Vagina (tissue), 2 donors: ENCODE data around the gene ICOSLG.
"Not testable (repeated sequence)": the region's sequence is repeated elsewhere in the genome, so short reads cannot be mapped to it uniquely, and the experiment has no call there.

Experiments used
- POLR2A ChIP-seq, 2 donors: fragments of 450-650 bp; IDR thresholded peaks; one replicate each; pipeline ENCODE4 v1.6.1; 2017; ENCODE audit warnings: antibody characterized with exemption in 2 of 2, mild to moderate bottlenecking in 2 of 2, moderate library complexity in 2 of 2
- POLR2AphosphoS5 ChIP-seq, 2 donors: sonication (generic); formaldehyde crosslinking; IDR thresholded peaks; one replicate each; pipeline ENCODE4 v1.9.0; 2017; ENCODE audit warnings: antibody characterized with exemption in 2 of 2, mild to moderate bottlenecking in 2 of 2, low read depth in 1 of 2; ENCODE audit not compliant: insufficient read depth in 1 of 2
- TF ChIP-seq, protein P1 (sequence below), 3 experiments: fragments of 450-650 bp in 2 of 3; fragments of 200-600 bp in 1 of 3; sonication (generic) in 1 of 3; IDR thresholded peaks; one replicate each; pipeline ENCODE4 v1.5.1; 2017 to 2019; ENCODE audit warnings: antibody characterized with exemption in 3 of 3, mild to moderate bottlenecking in 2 of 3, moderate library complexity in 2 of 3

DNA sequence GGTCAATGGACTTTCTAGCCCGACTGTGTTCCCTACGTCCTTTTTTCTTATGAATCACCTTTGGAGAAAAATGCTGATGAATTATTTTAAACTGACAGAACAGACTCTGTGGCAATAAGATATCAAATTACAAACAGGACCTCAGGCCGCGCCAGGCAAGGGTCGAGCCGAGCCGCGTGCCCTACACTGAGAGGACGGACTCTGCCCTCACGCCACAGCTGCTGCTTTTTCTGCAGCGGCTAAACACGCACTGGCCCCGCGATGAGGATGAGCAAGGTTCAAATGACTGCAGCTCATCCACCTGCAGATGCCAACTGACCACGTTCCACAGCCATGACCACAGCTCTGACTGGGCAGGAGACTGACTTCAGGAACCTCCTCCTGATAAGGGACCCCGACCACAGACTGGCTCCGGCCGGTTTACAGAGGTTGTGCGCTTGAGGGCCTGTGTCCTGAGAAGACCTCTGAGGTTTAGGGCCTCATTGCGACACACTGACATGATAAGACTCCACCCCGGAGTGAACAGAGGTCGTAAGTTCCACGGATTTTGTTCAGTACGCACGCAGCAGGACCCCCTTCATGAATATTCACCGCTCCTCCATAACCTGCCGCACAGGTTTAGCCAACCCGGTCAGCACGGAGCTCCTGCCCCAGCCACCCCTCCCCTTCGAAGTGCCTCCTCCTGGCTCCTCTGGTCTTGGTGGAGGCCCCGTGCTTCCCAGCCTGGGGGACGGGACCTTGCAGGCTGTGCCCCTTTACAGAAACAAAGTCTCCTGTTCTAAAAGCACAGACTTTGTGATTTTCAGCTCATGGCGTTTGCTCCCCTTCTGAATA lies 8.7 kb upstream of the ICOSLG start:
- TF ChIP-seq, protein P1, sequence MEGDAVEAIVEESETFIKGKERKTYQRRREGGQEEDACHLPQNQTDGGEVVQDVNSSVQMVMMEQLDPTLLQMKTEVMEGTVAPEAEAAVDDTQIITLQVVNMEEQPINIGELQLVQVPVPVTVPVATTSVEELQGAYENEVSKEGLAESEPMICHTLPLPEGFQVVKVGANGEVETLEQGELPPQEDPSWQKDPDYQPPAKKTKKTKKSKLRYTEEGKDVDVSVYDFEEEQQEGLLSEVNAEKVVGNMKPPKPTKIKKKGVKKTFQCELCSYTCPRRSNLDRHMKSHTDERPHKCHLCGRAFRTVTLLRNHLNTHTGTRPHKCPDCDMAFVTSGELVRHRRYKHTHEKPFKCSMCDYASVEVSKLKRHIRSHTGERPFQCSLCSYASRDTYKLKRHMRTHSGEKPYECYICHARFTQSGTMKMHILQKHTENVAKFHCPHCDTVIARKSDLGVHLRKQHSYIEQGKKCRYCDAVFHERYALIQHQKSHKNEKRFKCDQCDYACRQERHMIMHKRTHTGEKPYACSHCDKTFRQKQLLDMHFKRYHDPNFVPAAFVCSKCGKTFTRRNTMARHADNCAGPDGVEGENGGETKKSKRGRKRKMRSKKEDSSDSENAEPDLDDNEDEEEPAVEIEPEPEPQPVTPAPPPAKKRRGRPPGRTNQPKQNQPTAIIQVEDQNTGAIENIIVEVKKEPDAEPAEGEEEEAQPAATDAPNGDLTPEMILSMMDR (IDR thresholded peaks at IDR 0.05) = not testable (repeated sequence)
- TF ChIP-seq POLR2A (IDR thresholded peaks at IDR 0.05); POLR2AphosphoS5 (IDR thresholded peaks at IDR 0.05; ENCODE audit: insufficient read depth in 1 of 2, low read depth in 1 of 2): not testable (repeated sequence)
